ENCODE data around the gene CEP63. TPM values are rescaled to one million over a fixed set of nuclear protein-coding genes. Genes with fewer than 3 reads are reported as not detected.

The CEP63 gene
- total RNA-seq, 1 donor from 2014 or later = 16.8 TPM

DNA sequence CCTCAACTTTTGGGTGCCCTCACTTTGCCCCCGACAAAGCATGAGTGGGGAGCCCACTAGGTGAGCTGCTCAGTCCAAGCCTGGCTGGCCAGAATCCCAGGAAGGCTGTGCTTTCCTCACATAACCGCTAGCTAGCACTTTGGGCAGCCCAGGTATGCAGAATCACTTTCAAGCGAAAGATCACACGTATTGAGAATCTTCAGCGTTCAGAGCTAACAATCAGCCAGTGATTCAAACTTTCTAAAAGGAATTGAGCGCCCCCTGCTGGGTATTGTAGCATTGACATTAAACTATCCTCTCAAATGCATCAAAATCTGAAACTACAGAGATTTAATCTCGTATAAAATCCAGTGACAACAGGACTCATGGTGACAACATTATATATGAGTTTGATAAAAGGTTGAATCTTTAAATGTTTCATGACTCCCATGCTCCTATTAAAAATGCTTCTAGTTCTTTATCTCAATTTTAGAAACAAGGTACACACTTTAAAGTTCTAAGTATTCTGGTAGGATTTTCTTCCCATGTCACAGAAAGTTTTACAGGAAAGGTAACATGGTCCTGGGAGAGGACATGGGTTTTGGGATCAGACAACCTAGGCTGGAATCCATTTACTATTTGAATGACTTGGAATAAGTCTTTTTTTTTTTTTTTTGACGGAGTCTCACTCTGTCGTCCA, 11.8 kb upstream of the CEP63 start:
- H3K27ac Mint-ChIP-seq (ENCODE audit: unreplicated experiment) = no peak overlapping the region
- TF ChIP-seq, protein P1, sequence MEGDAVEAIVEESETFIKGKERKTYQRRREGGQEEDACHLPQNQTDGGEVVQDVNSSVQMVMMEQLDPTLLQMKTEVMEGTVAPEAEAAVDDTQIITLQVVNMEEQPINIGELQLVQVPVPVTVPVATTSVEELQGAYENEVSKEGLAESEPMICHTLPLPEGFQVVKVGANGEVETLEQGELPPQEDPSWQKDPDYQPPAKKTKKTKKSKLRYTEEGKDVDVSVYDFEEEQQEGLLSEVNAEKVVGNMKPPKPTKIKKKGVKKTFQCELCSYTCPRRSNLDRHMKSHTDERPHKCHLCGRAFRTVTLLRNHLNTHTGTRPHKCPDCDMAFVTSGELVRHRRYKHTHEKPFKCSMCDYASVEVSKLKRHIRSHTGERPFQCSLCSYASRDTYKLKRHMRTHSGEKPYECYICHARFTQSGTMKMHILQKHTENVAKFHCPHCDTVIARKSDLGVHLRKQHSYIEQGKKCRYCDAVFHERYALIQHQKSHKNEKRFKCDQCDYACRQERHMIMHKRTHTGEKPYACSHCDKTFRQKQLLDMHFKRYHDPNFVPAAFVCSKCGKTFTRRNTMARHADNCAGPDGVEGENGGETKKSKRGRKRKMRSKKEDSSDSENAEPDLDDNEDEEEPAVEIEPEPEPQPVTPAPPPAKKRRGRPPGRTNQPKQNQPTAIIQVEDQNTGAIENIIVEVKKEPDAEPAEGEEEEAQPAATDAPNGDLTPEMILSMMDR (IDR thresholded peaks at IDR 0.05; ENCODE audit: unreplicated experiment) = peak; percentile 91
- peaks cover 17% of the 10 kb centered on the region for H3K36me3 Mint-ChIP-seq (ENCODE audit: low read depth, unreplicated experiment)

DNA sequence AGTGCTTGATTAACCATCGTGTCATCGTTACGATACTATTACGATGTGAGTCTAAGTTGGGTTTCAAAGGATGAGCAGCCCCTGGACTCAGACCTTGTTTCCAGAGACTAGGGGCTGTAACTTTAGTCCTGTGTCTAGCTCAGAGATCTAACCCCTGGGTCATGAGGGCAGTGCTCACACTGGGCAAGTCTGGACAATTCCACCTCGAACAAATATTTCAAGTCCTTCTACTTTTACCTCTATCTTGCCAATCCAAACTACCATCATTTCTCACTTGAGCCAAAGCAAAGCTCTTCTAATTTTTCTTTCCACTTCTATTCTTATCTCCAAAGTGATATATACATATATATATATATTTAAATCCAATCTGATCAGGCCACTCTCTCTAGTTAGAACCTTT, 10.9 kb upstream of the CEP63 start:
- DNase-seq (ENCODE audit: low spot score) = no peak
- TF ChIP-seq, protein P1 (IDR thresholded peaks at IDR 0.05; ENCODE audit: unreplicated experiment) = no peak
- Mint-ChIP-seq H3K27me3 (ENCODE audit: unreplicated experiment) (peaks cover 2% of the 10 kb centered on the region), H3K9me3 (ENCODE audit: unreplicated experiment) (no peaks in the 10 kb centered on the region), H3K4me3 (ENCODE audit: unreplicated experiment) (no peak overlapping the region), H3K27ac (ENCODE audit: unreplicated experiment) (no peak overlapping the region), H3K36me3 (ENCODE audit: low read depth, unreplicated experiment) (peaks cover 17% of the 10 kb centered on the region), H3K4me1 (ENCODE audit: unreplicated experiment) (no peaks in the 10 kb centered on the region)

More for the DNA sequence above, 11.8 kb upstream of the CEP63 start:
- DNase-seq (ENCODE audit: low spot score) = peak; percentile 80
- Mint-ChIP-seq H3K27me3 (ENCODE audit: unreplicated experiment) (peaks cover 2% of the 10 kb centered on the region), H3K9me3 (ENCODE audit: unreplicated experiment) (no peaks in the 10 kb centered on the region), H3K4me3 (ENCODE audit: unreplicated experiment) (no peak overlapping the region), H3K4me1 (ENCODE audit: unreplicated experiment) (no peaks in the 10 kb centered on the region)

DNA sequence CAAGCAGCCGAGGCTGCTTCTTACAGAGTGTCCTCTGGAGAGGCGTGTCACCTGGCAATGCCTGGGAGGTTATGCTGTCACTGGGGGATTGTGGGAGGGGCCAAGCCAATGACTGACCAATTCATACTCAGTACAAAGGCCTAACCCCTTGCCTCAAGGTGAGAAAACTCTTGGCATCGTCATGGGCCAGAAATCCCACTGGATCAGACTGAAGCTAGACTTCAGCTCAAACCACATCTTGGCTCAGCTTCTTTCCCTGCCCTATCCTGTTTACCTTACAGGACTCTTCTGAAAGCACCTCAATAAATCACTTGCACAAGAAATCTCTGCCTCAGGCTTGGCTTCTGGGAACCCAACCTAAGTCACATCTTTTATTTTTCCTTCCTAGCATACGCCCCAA, 9.6 kb upstream of the CEP63 start:
- TF ChIP-seq, protein P1 (IDR thresholded peaks at IDR 0.05; ENCODE audit: unreplicated experiment) = no peak
- Mint-ChIP-seq H3K27ac (ENCODE audit: unreplicated experiment) (no peak overlapping the region), H3K27me3 (ENCODE audit: unreplicated experiment) (peaks cover 2% of the 10 kb centered on the region), H3K4me1 (ENCODE audit: unreplicated experiment) (no peaks in the 10 kb centered on the region), H3K4me3 (ENCODE audit: unreplicated experiment) (peak overlapping the region; percentile 42), H3K9me3 (ENCODE audit: unreplicated experiment) (no peaks in the 10 kb centered on the region), H3K36me3 (ENCODE audit: low read depth, unreplicated experiment) (peaks cover 22% of the 10 kb centered on the region)
- no peak for DNase-seq (ENCODE audit: low spot score)

DNA sequence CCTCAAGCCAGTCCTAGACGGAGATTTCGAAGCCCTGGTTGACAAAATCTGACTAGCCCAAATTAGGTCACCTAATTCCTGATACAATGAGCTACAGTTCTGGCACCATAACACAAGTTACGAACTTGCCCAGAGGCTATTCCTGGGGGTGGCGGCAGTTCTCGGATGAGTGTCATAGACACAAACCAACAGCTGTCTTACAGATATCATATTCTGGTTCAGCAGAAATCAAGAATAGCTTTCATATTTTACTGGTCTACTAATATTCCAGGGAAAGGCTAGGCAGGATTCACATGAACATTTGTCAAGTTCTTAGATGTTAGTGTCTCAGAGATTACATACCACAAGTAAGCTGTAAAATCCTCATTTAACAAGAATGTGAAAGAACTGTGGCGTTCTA, 8.9 kb upstream of the CEP63 start:
- H3K9me3 Mint-ChIP-seq (ENCODE audit: unreplicated experiment) = no peaks in the 10 kb centered on the region
- H3K27me3 Mint-ChIP-seq (ENCODE audit: unreplicated experiment) = peaks cover 2% of the 10 kb centered on the region
- DNase-seq (ENCODE audit: low spot score) = no peak
- no peaks in the 10 kb centered on the region for H3K4me1 Mint-ChIP-seq (ENCODE audit: unreplicated experiment)
- H3K36me3 Mint-ChIP-seq (ENCODE audit: low read depth, unreplicated experiment) = peaks cover 27% of the 10 kb centered on the region
- H3K4me3 Mint-ChIP-seq (ENCODE audit: unreplicated experiment) = peak overlapping the region; percentile 42
- TF ChIP-seq, protein P1 (IDR thresholded peaks at IDR 0.05; ENCODE audit: unreplicated experiment) = no peak
- no peak overlapping the region for H3K27ac Mint-ChIP-seq (ENCODE audit: unreplicated experiment)

DNA sequence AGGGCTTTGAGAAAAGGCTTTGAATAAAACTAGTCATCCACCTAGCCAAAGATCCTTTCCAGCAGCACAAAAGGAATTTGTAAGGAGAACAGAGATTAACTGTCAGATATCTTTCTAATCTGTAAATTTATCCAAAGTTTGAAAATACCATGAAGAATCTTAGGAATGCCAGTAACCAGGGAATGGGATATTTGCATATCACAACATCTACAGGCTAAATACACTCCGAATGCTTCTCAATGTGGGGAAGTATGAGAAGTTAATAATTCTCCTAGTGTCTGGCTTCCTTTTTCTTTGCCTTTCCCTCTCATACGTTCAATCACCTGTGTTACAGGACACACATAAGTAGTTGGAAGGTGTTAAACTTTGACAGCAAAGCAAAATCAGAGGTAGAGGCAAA, 7.9 kb upstream of the CEP63 start:
- Mint-ChIP-seq H3K4me1 (ENCODE audit: unreplicated experiment) (peaks cover 6% of the 10 kb centered on the region), H3K4me3 (ENCODE audit: unreplicated experiment) (no peak overlapping the region), H3K27me3 (ENCODE audit: unreplicated experiment) (peaks cover 2% of the 10 kb centered on the region), H3K36me3 (ENCODE audit: low read depth, unreplicated experiment) (peaks cover 27% of the 10 kb centered on the region), H3K9me3 (ENCODE audit: unreplicated experiment) (no peaks in the 10 kb centered on the region), H3K27ac (ENCODE audit: unreplicated experiment) (no peak overlapping the region)
- no peak for DNase-seq (ENCODE audit: low spot score)
- TF ChIP-seq, protein P1 (IDR thresholded peaks at IDR 0.05; ENCODE audit: unreplicated experiment) = no peak
